ENCODE measurements around the gene GUF1.

The GUF1 gene

GRCh38 chr4:44668526-44668925 lies 9.7 kb upstream of the GUF1 start:
- Histone ChIP-seq H3K4me1 (ENCODE audit: control insufficient read depth, insufficient read depth, low read depth, low read length) (no peaks in the 10 kb centered on the region), H2BK12ac (ENCODE audit: low read length in 2 of 2) (no peak overlapping the region), H3K4me2 (ENCODE audit: low read length, poor library complexity, severe bottlenecking) (no peak overlapping the region), H4K8ac (ENCODE audit: low read length) (no peak overlapping the region), H3K4ac (ENCODE audit: low read depth in 1 of 2, low read length in 2 of 2) (no peak overlapping the region), H3K9ac (ENCODE audit: low read length) (no peak overlapping the region), H3K79me1 (replicated peaks; ENCODE audit: low read length, poor library complexity, severe bottlenecking) (no peaks in the 10 kb centered on the region), H3K18ac (ENCODE audit: low read depth in 1 of 2, low read length in 2 of 2) (no peak overlapping the region), H2AK5ac (ENCODE audit: low read length, severe bottlenecking) (no peak overlapping the region), H4K91ac (ENCODE audit: low read length) (no peak overlapping the region), H3K27ac (ENCODE audit: low read length, poor library complexity, severe bottlenecking) (no peak overlapping the region), H2BK120ac (ENCODE audit: low read depth, low read length) (no peak overlapping the region), H2BK15ac (ENCODE audit: low read depth, poor library complexity, severe bottlenecking) (no peak overlapping the region), H3K23ac (ENCODE audit: low read length in 2 of 2) (no peak overlapping the region), H3K14ac (ENCODE audit: low read length in 2 of 2) (no peak overlapping the region), H3K4me3 (ENCODE audit: insufficient read depth in 1 of 2, low read depth in 1 of 2, low read length in 2 of 2) (no peak overlapping the region), H3K27me3 (ENCODE audit: control insufficient read depth in 1 of 2, insufficient read depth in 1 of 2, low read length in 2 of 2) (no peaks in the 10 kb centered on the region), H3K9me3 (ENCODE audit: control insufficient read depth, low read length) (no peaks in the 10 kb centered on the region), H3K36me3 (ENCODE audit: control insufficient read depth in 1 of 2, insufficient read depth in 2 of 2, low read depth in 1 of 2, low read length in 2 of 2) (no peaks in the 10 kb centered on the region), H2BK5ac (ENCODE audit: low read depth, low read length, poor library complexity, severe bottlenecking) (no peak overlapping the region), H2AFZ (ENCODE audit: low read depth, low read length) (no peak overlapping the region)
- 68% methylated on average over 2 of the region's 2 CpGs for WGBS
- DNase-seq = no peak

- no peak overlapping the region for H3K14ac ChIP-seq (ENCODE audit: low read length in 2 of 2)
- H3K4me3 ChIP-seq (ENCODE audit: insufficient read depth in 1 of 2, low read depth in 1 of 2, low read length in 2 of 2) = no peak overlapping the region
- H2BK5ac ChIP-seq (ENCODE audit: low read depth, low read length, poor library complexity, severe bottlenecking) = no peak overlapping the region
- no peaks in the 10 kb centered on the region for H3K4me1 ChIP-seq (ENCODE audit: control insufficient read depth, insufficient read depth, low read depth, low read length)
- no peak overlapping the region for H3K4ac ChIP-seq (ENCODE audit: low read depth in 1 of 2, low read length in 2 of 2)
- no peak overlapping the region for H3K18ac ChIP-seq (ENCODE audit: low read depth in 1 of 2, low read length in 2 of 2)
- 58% methylated on average over 3 of the region's 4 CpGs for WGBS
- H3K23ac ChIP-seq (ENCODE audit: low read length in 2 of 2) = no peak overlapping the region
- DNase-seq = no peak
- no peaks in the 10 kb centered on the region for H3K9me3 ChIP-seq (ENCODE audit: control insufficient read depth, low read length)
- H4K8ac ChIP-seq (ENCODE audit: low read length) = no peak overlapping the region
- H3K9ac ChIP-seq (ENCODE audit: low read length) = no peak overlapping the region
- no peaks in the 10 kb centered on the region for H3K79me1 ChIP-seq (replicated peaks; ENCODE audit: low read length, poor library complexity, severe bottlenecking)
- no peaks in the 10 kb centered on the region for H3K36me3 ChIP-seq (ENCODE audit: control insufficient read depth in 1 of 2, insufficient read depth in 2 of 2, low read depth in 1 of 2, low read length in 2 of 2)
- H2AFZ ChIP-seq (ENCODE audit: low read depth, low read length) = no peak overlapping the region
- no peak overlapping the region for H2BK15ac ChIP-seq (ENCODE audit: low read depth, poor library complexity, severe bottlenecking)
- H3K4me2 ChIP-seq (ENCODE audit: low read length, poor library complexity, severe bottlenecking) = no peak overlapping the region
- H2AK5ac ChIP-seq (ENCODE audit: low read length, severe bottlenecking) = no peak overlapping the region
- H4K91ac ChIP-seq (ENCODE audit: low read length) = no peak overlapping the region
- H2BK120ac ChIP-seq (ENCODE audit: low read depth, low read length) = no peak overlapping the region
- H3K27ac ChIP-seq (ENCODE audit: low read length, poor library complexity, severe bottlenecking) = no peak overlapping the region
- no peak overlapping the region for H2BK12ac ChIP-seq (ENCODE audit: low read length in 2 of 2)
- H3K27me3 ChIP-seq (ENCODE audit: control insufficient read depth in 1 of 2, insufficient read depth in 1 of 2, low read length in 2 of 2) = no peaks in the 10 kb centered on the region
Measured at GRCh38 chr4:44670506-44671199, 7.6 kb upstream of the GUF1 start.

- Histone ChIP-seq H3K9me3 (ENCODE audit: control insufficient read depth, low read length) (no peaks in the 10 kb centered on the region), H3K14ac (ENCODE audit: low read length in 2 of 2) (no peak overlapping the region), H2AK5ac (ENCODE audit: low read length, severe bottlenecking) (no peak overlapping the region), H3K4me3 (ENCODE audit: insufficient read depth in 1 of 2, low read depth in 1 of 2, low read length in 2 of 2) (no peak overlapping the region), H4K91ac (ENCODE audit: low read length) (no peak overlapping the region), H3K27me3 (ENCODE audit: control insufficient read depth in 1 of 2, insufficient read depth in 1 of 2, low read length in 2 of 2) (no peaks in the 10 kb centered on the region), H3K4ac (ENCODE audit: low read depth in 1 of 2, low read length in 2 of 2) (no peak overlapping the region), H3K4me2 (ENCODE audit: low read length, poor library complexity, severe bottlenecking) (no peak overlapping the region), H4K8ac (ENCODE audit: low read length) (no peak overlapping the region), H2BK5ac (ENCODE audit: low read depth, low read length, poor library complexity, severe bottlenecking) (no peak overlapping the region), H3K23ac (ENCODE audit: low read length in 2 of 2) (no peak overlapping the region), H2BK15ac (ENCODE audit: low read depth, poor library complexity, severe bottlenecking) (no peak overlapping the region), H2BK12ac (ENCODE audit: low read length in 2 of 2) (no peak overlapping the region), H3K9ac (ENCODE audit: low read length) (no peak overlapping the region), H3K4me1 (ENCODE audit: control insufficient read depth, insufficient read depth, low read depth, low read length) (no peaks in the 10 kb centered on the region), H2BK120ac (ENCODE audit: low read depth, low read length) (no peak overlapping the region), H3K18ac (ENCODE audit: low read depth in 1 of 2, low read length in 2 of 2) (no peak overlapping the region), H2AFZ (ENCODE audit: low read depth, low read length) (no peak overlapping the region), H3K79me1 (replicated peaks; ENCODE audit: low read length, poor library complexity, severe bottlenecking) (no peaks in the 10 kb centered on the region), H3K36me3 (ENCODE audit: control insufficient read depth in 1 of 2, insufficient read depth in 2 of 2, low read depth in 1 of 2, low read length in 2 of 2) (no peaks in the 10 kb centered on the region), H3K27ac (ENCODE audit: low read length, poor library complexity, severe bottlenecking) (no peak overlapping the region)
- WGBS = 91% methylated on average over 3 of the region's 3 CpGs
- DNase-seq = no peak
Measured at GRCh38 chr4:44671636-44672035, 6.6 kb upstream of the GUF1 start.

- no peak overlapping the region for H2BK120ac ChIP-seq (ENCODE audit: low read depth, low read length)
- no peak overlapping the region for H4K8ac ChIP-seq (ENCODE audit: low read length)
- H2AK5ac ChIP-seq (ENCODE audit: low read length, severe bottlenecking) = no peak overlapping the region
- no peak overlapping the region for H4K91ac ChIP-seq (ENCODE audit: low read length)
- H3K9ac ChIP-seq (ENCODE audit: low read length) = no peak overlapping the region
- no peak overlapping the region for H3K18ac ChIP-seq (ENCODE audit: low read depth in 1 of 2, low read length in 2 of 2)
- no peak overlapping the region for H2BK5ac ChIP-seq (ENCODE audit: low read depth, low read length, poor library complexity, severe bottlenecking)
- H3K36me3 ChIP-seq (ENCODE audit: control insufficient read depth in 1 of 2, insufficient read depth in 2 of 2, low read depth in 1 of 2, low read length in 2 of 2) = no peaks in the 10 kb centered on the region
- H2BK12ac ChIP-seq (ENCODE audit: low read length in 2 of 2) = no peak overlapping the region
- H3K14ac ChIP-seq (ENCODE audit: low read length in 2 of 2) = no peak overlapping the region
- no peak overlapping the region for H2BK15ac ChIP-seq (ENCODE audit: low read depth, poor library complexity, severe bottlenecking)
- no peak overlapping the region for H3K4me2 ChIP-seq (ENCODE audit: low read length, poor library complexity, severe bottlenecking)
- no peaks in the 10 kb centered on the region for H3K79me1 ChIP-seq (replicated peaks; ENCODE audit: low read length, poor library complexity, severe bottlenecking)
- no CpG with 5 or more reads among the region's 1 CpG for WGBS
- H3K4me1 ChIP-seq (ENCODE audit: control insufficient read depth, insufficient read depth, low read depth, low read length) = no peaks in the 10 kb centered on the region
- H3K4me3 ChIP-seq (ENCODE audit: insufficient read depth in 1 of 2, low read depth in 1 of 2, low read length in 2 of 2) = no peak overlapping the region
- H2AFZ ChIP-seq (ENCODE audit: low read depth, low read length) = no peak overlapping the region
- no peak for DNase-seq
- no peaks in the 10 kb centered on the region for H3K9me3 ChIP-seq (ENCODE audit: control insufficient read depth, low read length)
- no peak overlapping the region for H3K23ac ChIP-seq (ENCODE audit: low read length in 2 of 2)
- H3K27me3 ChIP-seq (ENCODE audit: control insufficient read depth in 1 of 2, insufficient read depth in 1 of 2, low read length in 2 of 2) = no peaks in the 10 kb centered on the region
- no peak overlapping the region for H3K27ac ChIP-seq (ENCODE audit: low read length, poor library complexity, severe bottlenecking)
- no peak overlapping the region for H3K4ac ChIP-seq (ENCODE audit: low read depth in 1 of 2, low read length in 2 of 2)
Measured at GRCh38 chr4:44674471-44674870, 3.7 kb upstream of the GUF1 start.
